Effector memory CD4-positive, alpha-beta T cell (primary cell): Measurements from ENCODE around the gene FBXO44.
"Not testable (repeated sequence)": the region's sequence is repeated elsewhere in the genome, so short reads cannot be mapped to it uniquely, and the experiment has no call there.

Experiments
- DNase-seq, 3 donors: peaks; one replicate each; pipeline ENCODE4 v3.0.0-alpha.2; 2020
- H3K27ac ChIP-seq: 2 replicates; pipeline ENCODE4 v1.7.0; 2013; ENCODE audit warnings: mild to moderate bottlenecking, low read length, moderate library complexity; ENCODE audit not compliant: insufficient read depth, poor library complexity, severe bottlenecking
- H3K27me3 ChIP-seq: replicated peaks from 2 replicates; pipeline ENCODE4 v1.7.0; 2013; ENCODE audit warnings: mild to moderate bottlenecking, low read length; ENCODE audit not compliant: insufficient read depth, control insufficient read depth, poor library complexity, severe bottlenecking
- H3K36me3 ChIP-seq: 2 replicates; pipeline ENCODE4 v1.7.0; 2013; ENCODE audit warnings: mild to moderate bottlenecking, low read length, moderate library complexity; ENCODE audit not compliant: control insufficient read depth, insufficient read depth
- H3K4me1 ChIP-seq: 2 replicates; pipeline ENCODE4 v1.7.0; 2013; ENCODE audit warnings: low read length, mild to moderate bottlenecking; ENCODE audit not compliant: control insufficient read depth, insufficient read depth, poor library complexity, severe bottlenecking
- H3K4me3 ChIP-seq: 2 replicates; pipeline ENCODE4 v1.7.0; 2013; ENCODE audit warnings: low read length, low read depth, mild to moderate bottlenecking; ENCODE audit not compliant: insufficient read depth, poor library complexity, severe bottlenecking
- H3K9me3 ChIP-seq: 2 replicates; pipeline ENCODE4 v1.7.0; 2013; ENCODE audit warnings: mild to moderate bottlenecking, low read length, moderate library complexity; ENCODE audit not compliant: control insufficient read depth
- total RNA-seq, 3 donors: gene quantifications; one replicate each; lab custom pipeline; 2026; lab: John Stamatoyannopoulos, UW

FBXO44 gene
- 26.8 to 37.4 (median 35.6) reads per million in 3 donors for total RNA-seq

- Histone ChIP-seq H3K27me3 (no peaks in the 10 kb centered on the region), H3K27ac (peak within 1 kb of the TSS; percentile 34), H3K4me3 (peak within 1 kb of the TSS; percentile 61), H3K36me3 (peaks cover 5% of the 10 kb centered on the region), H3K4me1 (peaks cover 36% of the 10 kb centered on the region), H3K9me3 (no peaks in the 10 kb centered on the region)
- peak; percentile 45 to 59 (median 54) for DNase-seq
Measured at GRCh38 chr1:11654137-11654938, at the start of gene FBXO44, which contains the start of gene FBXO2. FBXO44 (plus strand) TSS chr1:11654877; CDS start chr1:11655836, 959 bp downstream. FBXO2 (minus strand) TSS chr1:11654429; CDS start chr1:11654340, 89 bp downstream.

GRCh38 chr1:11606775-11607174 is 47.9 kb upstream of the FBXO44 start:
- Histone ChIP-seq H3K36me3 (no peaks in the 10 kb centered on the region), H3K4me1 (no peaks in the 10 kb centered on the region), H3K4me3 (no peak overlapping the region), H3K9me3 (no peaks in the 10 kb centered on the region), H3K27me3 (no peaks in the 10 kb centered on the region), H3K27ac (no peak overlapping the region)
- DNase-seq = no peak

GRCh38 chr1:11608596-11609130 is 46.0 kb upstream of the FBXO44 start:
- H3K27ac ChIP-seq, H3K36me3 ChIP-seq, H3K4me1 ChIP-seq, H3K27me3 ChIP-seq, H3K4me3 ChIP-seq, DNase-seq, H3K9me3 ChIP-seq: not testable (repeated sequence)

- H3K36me3 ChIP-seq, DNase-seq, H3K4me1 ChIP-seq, H3K27ac ChIP-seq, H3K27me3 ChIP-seq, H3K4me3 ChIP-seq, H3K9me3 ChIP-seq: not testable (repeated sequence)
Measured at GRCh38 chr1:11609378-11609777, 45.3 kb upstream of the FBXO44 start.

GRCh38 chr1:11610629-11611180 is 44.0 kb upstream of the FBXO44 start:
- Histone ChIP-seq H3K9me3 (no peaks in the 10 kb centered on the region), H3K4me1 (no peaks in the 10 kb centered on the region), H3K27ac (no peak overlapping the region), H3K36me3 (no peaks in the 10 kb centered on the region), H3K4me3 (no peak overlapping the region), H3K27me3 (no peaks in the 10 kb centered on the region)
- DNase-seq = no peak

- H3K4me1 ChIP-seq = no peaks in the 10 kb centered on the region
- H3K27ac ChIP-seq = no peak overlapping the region
- H3K9me3 ChIP-seq = no peaks in the 10 kb centered on the region
- no peak for DNase-seq
- no peaks in the 10 kb centered on the region for H3K36me3 ChIP-seq
- no peak overlapping the region for H3K4me3 ChIP-seq
- H3K27me3 ChIP-seq = no peaks in the 10 kb centered on the region
Measured at GRCh38 chr1:11611638-11612327, 42.9 kb upstream of the FBXO44 start.

- no peak overlapping the region for H3K4me3 ChIP-seq
- no peaks in the 10 kb centered on the region for H3K36me3 ChIP-seq
- H3K27ac ChIP-seq = no peak overlapping the region
- no peaks in the 10 kb centered on the region for H3K9me3 ChIP-seq
- no peak for DNase-seq
- peaks cover 2% of the 10 kb centered on the region for H3K27me3 ChIP-seq
- no peaks in the 10 kb centered on the region for H3K4me1 ChIP-seq
Measured at GRCh38 chr1:11613347-11613746, 41.3 kb upstream of the FBXO44 start.

GRCh38 chr1:11615090-11615489 is 39.6 kb upstream of the FBXO44 start:
- no peak for DNase-seq
- Histone ChIP-seq H3K27ac (no peak overlapping the region), H3K4me1 (no peaks in the 10 kb centered on the region), H3K9me3 (no peaks in the 10 kb centered on the region), H3K4me3 (no peak overlapping the region), H3K36me3 (no peaks in the 10 kb centered on the region), H3K27me3 (peaks cover 2% of the 10 kb centered on the region)

- H3K27me3 ChIP-seq = peaks cover 2% of the 10 kb centered on the region
- H3K27ac ChIP-seq = no peak overlapping the region
- no peak overlapping the region for H3K4me3 ChIP-seq
- no peaks in the 10 kb centered on the region for H3K36me3 ChIP-seq
- H3K9me3 ChIP-seq = no peaks in the 10 kb centered on the region
- H3K4me1 ChIP-seq = no peaks in the 10 kb centered on the region
- no peak for DNase-seq
Measured at GRCh38 chr1:11616766-11617165, 37.9 kb upstream of the FBXO44 start.
